Right cardiac atrium (tissue), 5 donors: ENCODE data around the gene MSL2. TPM values are rescaled to one million over a fixed set of nuclear protein-coding genes. Genes with fewer than 3 reads are reported as not detected.
"Not testable (repeated sequence)": the region's sequence is repeated elsewhere in the genome, so short reads cannot be mapped to it uniquely, and the experiment has no call there.

Experiments
- ATAC-seq, 2 donors: fragments of 200-7000 bp; cut with Tn5 transposase; one replicate each; pipeline versions ENCODE4 v1.8.0 to v1.9.1; 2020; ENCODE audit warnings: moderate library complexity in 2 of 2, mild to moderate bottlenecking in 1 of 2
- DNase-seq, 3 donors: peaks; one replicate each; pipeline ENCODE4 v3.0.0-alpha.2; 2020
- H3K27ac ChIP-seq: one replicate; pipeline ENCODE4 v1.5.1; 2013; ENCODE audit warnings: mild to moderate bottlenecking, low read length, control low read depth, moderate library complexity
- H3K27me3 ChIP-seq: one replicate; pipeline ENCODE4 v1.6.1; 2013; ENCODE audit not compliant: control insufficient read depth, insufficient read depth
- H3K4me1 ChIP-seq: one replicate; pipeline ENCODE4 v1.6.1; 2013; ENCODE audit warnings: low read length; ENCODE audit not compliant: control insufficient read depth, insufficient read depth
- H3K4me3 ChIP-seq: one replicate; pipeline ENCODE4 v1.5.1; 2013; ENCODE audit warnings: low read length, control low read depth
- H3K9me3 ChIP-seq: one replicate; pipeline ENCODE4 v1.6.1; 2013; ENCODE audit warnings: low read length; ENCODE audit not compliant: control insufficient read depth
- WGBS: extraction: QIAGEN DNeasy Blood & Tissue Kit; methylation state at CpG from one replicate; pipeline ENCODE4 v1.1.7; 2013; 5-methylcytosine and 5-hydroxymethylcytosine counted together
- intact Hi-C, 4 donors: fragments of 100-400 bp; cut with DNase I; formaldehyde crosslinking; loops; one replicate each; pipeline versions ENCODE4 v1.11.0 to v1.14.0; 2022 to 2023
- polyA plus RNA-seq: library from polyadenylated mRNA; stranded (reverse); fragments of 200-250 nt; gene quantifications from one replicate; pipeline ENCODE4 v1.2.3, GENCODE V29; 2013
- total RNA-seq, 4 donors: library from RNA; stranded (reverse); fragmentation: NEBNext Ultra II Directional; extraction: Animal tissue kit (Norgen Biotek cat#: 25700); gene quantifications; one replicate each; pipeline ENCODE4 v1.2.1, GENCODE V29; 2021
- donor health status: healthy with polysubstance abuse.
- donor health status: DM: no; HTN: yes; CAD: no.
- donor health status: DM: no; HTN: no; CAD: no.
- donor health status: DM: no; HTN: yes; CAD: no; lungs with severe emphysema.
- donor health status: DM: yes; HTN: yes; CAD: no.

MSL2 gene
- total and polyA plus RNA-seq, 5 donors = 5.7 to 27.0 (median 22.6) TPM

DNA sequence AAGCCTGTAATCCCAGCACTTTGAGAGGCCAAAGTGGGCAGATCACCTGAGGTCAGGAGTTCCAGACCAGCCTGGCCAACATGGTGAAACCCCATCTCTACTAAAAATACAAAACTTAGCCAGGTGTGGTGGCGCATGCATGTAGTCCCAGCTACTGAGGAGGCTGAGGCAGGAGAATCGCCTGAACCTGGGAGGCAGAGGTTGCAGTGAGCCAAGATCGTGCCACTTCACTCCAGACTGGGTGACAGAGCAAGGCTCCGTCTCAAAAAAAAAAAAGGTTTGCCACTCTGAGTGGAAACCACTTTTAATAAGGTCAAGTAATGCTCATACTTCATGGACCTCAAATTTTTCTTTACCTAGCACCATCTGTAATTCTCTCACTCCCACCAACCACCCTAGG, 51.7 kb downstream of the MSL2 start:
- intact Hi-C loops, H3K9me3 ChIP-seq, H3K27me3 ChIP-seq, DNase-seq, H3K27ac ChIP-seq, ATAC-seq, H3K4me3 ChIP-seq, H3K4me1 ChIP-seq: not testable (repeated sequence)
- 93% methylated on average over 4 of the region's 4 CpGs for WGBS

DNA sequence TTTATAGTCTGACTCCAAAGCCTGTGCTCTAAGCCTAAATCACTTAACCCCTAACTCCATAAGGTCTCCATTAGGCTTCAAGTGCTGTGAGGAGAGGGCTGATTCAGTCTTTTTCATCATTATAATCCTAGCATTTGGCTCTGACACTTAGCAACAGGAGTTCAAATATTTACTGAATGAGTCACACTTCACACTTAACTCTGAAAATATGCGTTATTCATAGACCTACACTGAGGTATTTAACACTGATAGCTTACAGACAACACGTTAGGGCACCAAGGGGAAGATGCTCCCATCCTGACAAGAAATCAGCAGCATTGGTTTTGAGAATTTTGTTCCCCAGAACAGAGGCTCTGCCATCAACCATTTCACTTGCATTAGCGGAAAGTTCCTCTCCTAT, 53.5 kb downstream of the MSL2 start:
- Histone ChIP-seq H3K4me1 (peaks cover 2% of the 10 kb centered on the region), H3K4me3 (no peak overlapping the region), H3K9me3 (no peaks in the 10 kb centered on the region), H3K27me3 (no peaks in the 10 kb centered on the region), H3K27ac (no peak overlapping the region)
- WGBS = 52% methylated on average over 3 of the region's 3 CpGs
- intact Hi-C loops = no loop called here
- DNase-seq (no peak), ATAC-seq (peak; percentile 58 to 59)

DNA sequence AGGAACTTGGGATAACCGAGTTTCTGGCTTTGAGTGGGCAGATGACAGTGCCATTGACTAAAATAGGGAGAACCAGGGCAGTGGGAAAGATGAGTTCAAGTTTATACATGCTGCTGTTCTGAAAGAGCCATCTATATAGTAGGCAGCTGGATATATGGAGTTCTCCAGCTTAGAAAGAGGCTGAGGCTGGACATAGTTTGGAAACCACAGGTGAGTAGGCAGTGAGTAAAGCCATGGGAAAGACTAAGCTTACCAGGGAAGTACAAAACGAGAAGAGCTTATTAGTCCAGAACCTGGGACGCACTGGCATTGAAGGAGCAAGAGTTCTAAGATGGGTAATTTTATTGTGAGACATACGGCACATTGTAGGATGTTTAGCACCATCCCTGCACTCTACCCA, 54.2 kb downstream of the MSL2 start:
- ATAC-seq (no peak), DNase-seq (no peak)
- Histone ChIP-seq H3K27ac (no peak overlapping the region), H3K4me3 (no peak overlapping the region), H3K27me3 (no peaks in the 10 kb centered on the region), H3K9me3 (no peaks in the 10 kb centered on the region), H3K4me1 (peaks cover 2% of the 10 kb centered on the region)
- WGBS = 91% methylated on average over 4 of the region's 4 CpGs
- intact Hi-C loops = no loop called here

DNA sequence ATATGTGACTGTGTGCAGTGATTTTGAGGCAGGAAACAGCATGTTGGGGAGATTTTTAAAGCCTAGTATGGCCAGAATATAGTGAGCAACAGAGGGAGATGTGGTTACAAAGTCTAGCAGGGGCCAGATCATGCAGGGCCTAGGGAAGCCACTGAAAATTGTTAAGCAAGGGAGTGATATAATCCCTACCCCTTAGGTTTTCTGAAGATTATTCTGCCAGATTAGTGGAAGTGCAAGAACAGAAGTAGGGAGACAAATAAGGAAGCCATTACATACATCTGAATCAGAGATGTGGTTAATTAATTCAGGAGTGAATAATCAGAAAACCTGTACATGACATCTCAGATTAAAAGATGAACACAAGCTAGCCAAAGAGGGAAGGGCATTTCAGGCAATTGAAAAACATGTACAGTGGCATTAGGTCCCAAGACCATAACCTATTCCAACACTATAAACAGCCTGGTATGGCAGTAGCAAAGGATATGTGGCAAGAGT, 54.8 kb downstream of the MSL2 start:
- no peak overlapping the region for H3K27ac ChIP-seq
- intact Hi-C loops = no loop called here
- H3K9me3 ChIP-seq = no peaks in the 10 kb centered on the region
- ATAC-seq = no peak
- H3K27me3 ChIP-seq = no peaks in the 10 kb centered on the region
- H3K4me1 ChIP-seq = peaks cover 2% of the 10 kb centered on the region
- no peak for DNase-seq
- no peak overlapping the region for H3K4me3 ChIP-seq

DNA sequence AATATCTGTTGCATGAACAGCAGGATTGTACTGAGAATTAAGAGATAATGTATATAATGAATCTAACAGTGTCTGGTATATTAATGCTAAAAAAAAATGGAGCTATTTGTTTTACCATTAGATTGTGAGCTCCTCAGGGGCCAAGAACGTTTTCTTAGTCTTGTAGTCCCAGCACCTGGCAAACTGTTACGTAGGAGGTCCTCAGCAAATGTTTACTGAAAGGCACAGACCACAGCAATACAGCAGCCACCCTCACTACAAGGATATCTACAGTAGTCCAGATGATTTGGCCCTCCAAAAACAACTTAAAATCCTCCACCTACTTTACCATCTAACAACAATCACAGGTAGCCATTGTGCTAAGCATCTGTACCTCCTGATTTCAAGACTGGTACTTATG, 59.7 kb downstream of the MSL2 start:
- Histone ChIP-seq H3K27ac (no peak overlapping the region), H3K4me3 (no peak overlapping the region), H3K4me1 (no peaks in the 10 kb centered on the region), H3K9me3 (no peaks in the 10 kb centered on the region), H3K27me3 (no peaks in the 10 kb centered on the region)
- intact Hi-C loops = loop anchor here in 1 of 4 donors (10.0 kb wide), 1 partner anchor 58 kb away; the partner anchor contains the start of gene MSL2
- ATAC-seq = no peak
- DNase-seq = no peak
- 60% methylated on average over 2 of the region's 2 CpGs for WGBS

DNA sequence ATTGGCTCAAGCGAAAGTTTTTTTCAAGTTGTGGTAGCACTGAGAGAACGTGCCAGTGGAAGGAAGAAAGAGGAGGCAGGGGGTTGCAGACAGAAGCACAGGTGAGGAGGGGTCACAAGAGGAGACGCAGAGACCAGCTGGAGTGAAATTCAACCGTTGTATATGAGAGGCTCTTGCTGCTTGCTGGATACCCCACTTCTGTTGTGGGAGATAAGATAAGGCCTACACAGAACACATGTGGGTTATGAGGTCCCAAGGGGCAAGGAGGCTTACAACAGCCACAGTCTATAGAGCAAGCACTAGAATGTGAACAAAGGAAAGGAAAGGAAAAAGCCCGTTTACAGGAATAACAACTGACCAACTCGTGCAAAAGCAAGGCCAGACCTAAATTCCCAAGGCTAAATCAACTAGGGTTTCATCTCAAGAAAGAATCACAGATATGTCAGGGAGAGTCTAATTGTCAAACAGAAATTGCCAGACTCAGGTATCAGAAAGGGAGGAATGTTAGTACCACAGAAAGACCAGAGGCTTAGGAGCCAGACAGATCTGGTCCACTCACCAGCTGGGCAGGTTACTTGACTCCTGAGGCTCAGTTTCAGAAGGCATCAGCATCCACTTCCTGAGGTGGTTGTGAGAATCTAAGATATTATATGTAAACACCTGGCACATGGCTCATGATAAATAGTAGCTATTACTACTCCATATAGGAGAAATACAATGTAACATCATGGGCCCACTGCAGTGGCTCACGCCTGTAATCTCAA, 60.9 kb downstream of the MSL2 start:
- no peaks in the 10 kb centered on the region for H3K4me1 ChIP-seq
- no peaks in the 10 kb centered on the region for H3K27me3 ChIP-seq
- peak; percentile 32 to 36 for ATAC-seq
- DNase-seq = no peak
- H3K4me3 ChIP-seq = no peak overlapping the region
- no peaks in the 10 kb centered on the region for H3K9me3 ChIP-seq
- 38% methylated on average over 7 of the region's 7 CpGs for WGBS
- intact Hi-C loops = loop anchor here in 1 of 4 donors (10.0 kb wide), 1 partner anchor 60 kb away; the partner anchor contains the start of gene MSL2
- H3K27ac ChIP-seq = no peak overlapping the region

DNA sequence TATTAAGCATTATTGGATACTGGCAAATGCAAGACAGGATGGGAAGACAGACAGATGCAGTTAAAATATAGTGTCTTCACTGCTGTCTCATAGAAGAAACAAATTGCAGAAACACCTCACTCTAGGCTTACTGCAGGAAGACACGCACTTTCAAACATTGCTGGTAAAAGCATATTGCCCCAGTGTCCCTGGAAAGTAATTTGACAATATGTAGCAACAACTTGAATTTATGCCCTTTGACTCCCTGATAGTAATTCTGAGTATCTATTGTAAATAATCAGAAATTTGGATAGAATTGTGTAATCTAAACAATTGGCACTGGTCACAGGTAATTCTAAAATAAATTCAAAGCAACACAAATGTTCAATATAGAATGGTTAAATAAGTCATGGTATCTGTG, 62.0 kb downstream of the MSL2 start:
- intact Hi-C loops = loop anchor here in 1 of 4 donors (10.0 kb wide), 1 partner anchor 61 kb away; the partner anchor contains the start of gene MSL2
- 92% methylated on average over 1 of the region's 1 CpG for WGBS
- Histone ChIP-seq H3K27ac (no peak overlapping the region), H3K4me1 (no peaks in the 10 kb centered on the region), H3K4me3 (no peak overlapping the region), H3K9me3 (no peaks in the 10 kb centered on the region), H3K27me3 (no peaks in the 10 kb centered on the region)
- no peak for DNase-seq
- ATAC-seq = no peak

DNA sequence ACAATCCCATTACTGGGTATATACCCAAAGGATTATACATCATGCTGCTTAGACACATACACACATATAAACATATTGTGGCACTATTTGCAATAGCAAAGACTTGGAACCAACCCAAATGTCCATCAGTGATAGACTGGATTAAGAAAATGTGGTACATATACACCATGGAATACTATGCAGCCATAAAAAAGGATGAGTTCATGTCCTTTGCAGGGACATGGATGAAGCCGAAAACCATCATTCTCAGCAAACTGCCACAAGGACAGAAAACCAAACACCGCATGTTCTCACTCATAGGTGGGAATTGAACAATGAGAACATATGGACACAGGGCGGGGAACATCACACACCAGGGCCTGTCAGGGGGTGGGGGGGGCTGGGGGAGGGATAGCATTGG, 64.5 kb downstream of the MSL2 start:
- ATAC-seq, DNase-seq, H3K27me3 ChIP-seq, H3K27ac ChIP-seq, H3K4me3 ChIP-seq, H3K4me1 ChIP-seq, H3K9me3 ChIP-seq: not testable (repeated sequence)
- 98% methylated on average over 3 of the region's 3 CpGs for WGBS
- intact Hi-C loops = loop anchor here in 1 of 4 donors (10.0 kb wide), 1 partner anchor 63 kb away; the partner anchor contains the start of gene MSL2

DNA sequence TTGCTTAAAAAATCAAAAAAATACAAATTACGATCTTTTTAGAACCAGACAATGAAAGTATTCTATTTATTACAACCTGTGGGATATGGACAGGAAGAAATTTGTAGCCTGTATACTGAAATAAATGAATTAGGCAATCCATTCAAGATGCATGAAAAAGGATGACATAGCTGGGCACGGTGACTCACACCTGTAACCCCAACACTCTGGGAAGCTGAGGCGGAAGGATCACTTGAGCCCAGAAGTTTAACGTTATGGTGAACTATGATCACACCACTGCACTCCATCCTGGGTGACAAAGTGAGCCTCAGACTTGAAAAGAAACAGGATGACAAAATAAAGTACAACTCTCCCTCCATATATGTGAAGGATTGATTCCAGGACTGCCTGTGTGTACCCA, 74.1 kb downstream of the MSL2 start:
- Histone ChIP-seq H3K4me3 (no peak overlapping the region), H3K27ac (no peak overlapping the region), H3K4me1 (no peaks in the 10 kb centered on the region), H3K9me3 (no peaks in the 10 kb centered on the region), H3K27me3 (no peaks in the 10 kb centered on the region)
- WGBS = 90% methylated on average over 4 of the region's 4 CpGs
- no peak for ATAC-seq
- intact Hi-C loops = no loop called here
- DNase-seq = no peak

DNA sequence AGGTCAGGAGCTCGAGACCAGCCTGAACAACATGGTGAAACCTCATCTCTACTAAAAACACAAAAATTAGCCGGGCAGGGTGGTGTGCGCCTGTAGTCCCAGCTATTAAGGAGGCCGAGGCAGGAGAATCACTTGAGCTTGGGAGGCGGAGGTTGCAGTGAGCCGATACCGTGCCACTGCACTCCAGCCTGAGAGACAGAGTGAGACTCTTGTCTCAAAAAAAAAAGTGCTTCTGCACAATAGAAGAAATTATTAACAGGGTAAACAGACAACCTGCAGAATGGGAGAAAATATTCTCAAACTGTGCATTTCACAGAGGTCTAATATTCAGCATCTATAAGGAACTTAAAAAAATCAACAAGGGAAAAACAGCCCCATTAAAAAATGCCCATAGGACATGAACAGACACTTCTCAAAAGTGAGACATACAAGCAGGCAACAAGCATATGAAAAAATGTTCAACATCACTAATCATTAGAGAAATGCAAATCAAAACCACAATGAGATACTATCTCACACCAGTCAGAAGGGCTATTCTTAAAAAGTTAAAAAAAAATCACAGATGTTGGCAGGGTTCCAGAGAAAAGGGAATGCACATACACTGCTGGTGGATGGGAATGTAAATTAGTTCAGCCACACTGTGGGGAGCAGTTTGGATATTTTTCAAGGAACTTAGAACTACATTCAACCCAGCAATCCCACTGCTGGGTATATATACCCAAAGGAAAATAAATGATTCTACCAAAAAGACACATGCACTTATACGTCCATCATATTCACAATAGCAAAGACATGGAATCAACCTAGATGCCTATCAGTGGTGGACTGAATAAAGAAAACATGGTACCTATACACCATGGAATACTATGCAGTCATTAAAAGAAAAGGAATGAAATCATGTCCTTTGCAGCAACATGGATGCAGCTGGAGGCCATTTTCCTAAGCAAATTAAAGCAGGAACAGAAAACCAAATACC, 75.5 kb downstream of the MSL2 start:
- WGBS = 95% methylated on average over 8 of the region's 8 CpGs

DNA sequence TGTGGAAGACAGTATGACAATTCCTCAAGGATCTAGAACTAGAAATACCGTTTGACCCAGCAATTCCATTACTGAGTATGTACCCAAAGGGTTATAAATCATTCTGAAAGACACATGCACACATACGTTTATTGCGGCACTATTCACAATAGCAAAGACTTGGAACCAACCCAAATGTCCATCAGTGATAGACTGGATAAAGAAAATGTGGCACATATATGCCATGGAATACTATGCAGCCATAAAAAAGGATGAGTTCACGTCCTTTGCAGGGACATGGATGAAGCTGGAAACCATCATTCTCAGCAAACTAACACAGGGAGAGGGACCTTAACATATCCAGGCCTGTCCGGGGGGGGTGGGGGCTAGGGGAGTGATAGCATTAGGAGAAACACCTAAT, 76.4 kb downstream of the MSL2 start:
- 95% methylated on average over 5 of the region's 5 CpGs for WGBS
- H3K27me3 ChIP-seq = not testable (repeated sequence)

More for the DNA sequence above, 75.5 kb downstream of the MSL2 start:
- no peak for ATAC-seq
- Histone ChIP-seq H3K27me3 (no peaks in the 10 kb centered on the region), H3K9me3 (no peaks in the 10 kb centered on the region), H3K27ac (no peak overlapping the region), H3K4me3 (no peak overlapping the region), H3K4me1 (no peaks in the 10 kb centered on the region)
- DNase-seq = no peak
- intact Hi-C loops = no loop called here

More for the DNA sequence above, 76.4 kb downstream of the MSL2 start:
- ATAC-seq, H3K4me3 ChIP-seq, intact Hi-C loops, H3K4me1 ChIP-seq, DNase-seq, H3K27ac ChIP-seq, H3K9me3 ChIP-seq: not testable (repeated sequence)
